Stimulated activated CD8-positive, alpha-beta memory T cell treated with anti-CD3 and anti-CD28 coated beads, Interleukin-4, amount 100 ng/mL, for 1 hour (primary cell): Measurements from ENCODE around the gene STN1.

Experiments used
- DNase-seq, 2 donors: peaks; one replicate each; pipeline ENCODE4 v3.0.0-alpha.2; 2020; ENCODE audit warnings: low read depth in 2 of 2, low spot score in 1 of 2

The STN1 gene

DNA sequence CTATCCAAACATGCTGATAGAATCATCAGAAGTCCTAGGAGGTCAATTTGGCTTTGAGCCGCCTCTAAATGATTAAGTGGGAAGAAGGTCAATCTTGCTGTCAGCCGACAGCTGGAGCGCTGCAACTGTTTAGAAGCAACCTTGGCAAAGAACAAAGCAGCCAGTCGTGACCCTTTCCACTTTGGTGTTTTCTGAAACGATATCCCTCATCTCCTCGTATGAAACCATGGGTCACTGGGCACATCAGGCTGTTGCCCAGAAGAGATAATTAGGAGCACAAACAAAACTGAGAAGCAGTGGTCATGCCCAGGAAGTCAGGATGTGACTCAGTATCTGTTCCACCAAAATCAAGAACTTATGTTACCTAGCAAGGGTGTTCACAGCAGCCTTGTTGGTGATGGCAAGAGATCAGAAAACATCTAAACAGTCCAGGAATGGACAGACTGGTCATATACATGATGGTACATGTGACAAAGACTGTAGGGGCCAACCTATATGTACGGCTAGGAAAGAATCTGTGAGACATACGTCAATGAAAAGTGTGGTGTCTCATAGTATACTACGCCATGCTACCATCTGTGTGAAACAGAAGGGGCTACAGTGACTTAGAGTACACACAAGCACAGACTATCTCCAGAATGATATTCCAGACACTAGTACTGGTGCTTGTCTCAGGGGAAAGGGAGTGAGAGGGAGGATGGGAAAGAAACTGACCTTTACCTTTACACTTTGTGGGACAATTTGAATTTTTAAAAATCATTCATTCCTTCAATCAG, 22.4 kb downstream of the STN1 start:
- no peak for DNase-seq

DNA sequence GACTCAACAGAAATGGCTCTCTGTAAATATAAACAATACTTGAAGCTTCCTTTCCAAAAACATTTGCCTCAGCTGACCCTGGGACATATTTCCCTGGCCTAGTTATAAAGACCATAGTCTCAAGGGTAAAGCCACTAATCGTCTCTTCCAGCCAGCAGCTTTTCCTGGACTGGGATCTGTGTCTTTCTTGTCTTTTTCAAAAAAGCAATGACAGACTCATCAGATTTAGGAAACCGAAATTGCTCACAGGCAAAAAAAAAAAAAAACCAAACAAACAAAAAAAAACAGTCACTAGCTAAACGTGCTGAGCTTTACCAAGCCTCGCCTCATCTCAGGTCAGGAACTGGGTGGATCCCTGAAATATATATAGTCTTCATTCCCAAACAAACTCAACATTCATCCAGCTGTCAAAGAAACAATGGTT, 23.5 kb downstream of the STN1 start:
- DNase-seq: no peak

DNA sequence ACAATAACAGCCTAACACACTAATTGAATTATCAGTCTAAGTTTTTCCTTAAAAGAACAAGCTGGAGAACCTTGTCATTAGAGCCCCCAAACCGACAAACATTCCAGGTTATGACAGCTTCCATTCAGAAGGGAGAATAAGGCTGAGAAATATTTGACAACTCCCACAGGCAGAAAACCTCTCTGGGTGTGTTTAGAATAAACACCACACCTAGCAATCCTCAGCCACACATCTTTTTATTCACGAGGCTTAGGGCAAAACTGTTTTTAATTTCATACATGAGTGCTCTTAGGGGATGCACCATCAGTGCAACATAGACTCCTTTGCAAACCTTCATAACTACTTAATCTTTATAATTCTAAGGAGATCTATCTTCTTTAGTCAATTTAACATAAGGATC, 24.2 kb downstream of the STN1 start:
- no peak for DNase-seq

DNA sequence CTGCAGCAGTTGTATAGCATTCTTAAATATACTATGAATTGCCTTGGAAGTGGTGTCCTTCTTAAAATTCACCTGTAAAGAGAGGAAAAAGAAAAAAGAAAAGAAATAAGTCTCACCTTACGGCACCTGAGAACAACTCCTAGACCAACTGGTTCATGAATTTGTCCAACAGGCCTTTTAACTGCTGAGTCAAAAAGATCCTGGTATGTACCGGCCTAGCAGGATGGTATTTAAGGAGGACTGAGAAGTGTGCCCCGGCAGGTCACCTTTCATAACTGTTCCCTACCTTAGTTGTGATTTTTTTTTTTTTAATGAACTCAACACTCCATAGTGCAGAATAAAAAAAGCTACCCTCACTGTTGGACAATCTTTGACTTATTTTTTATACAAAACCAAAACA, 25.8 kb downstream of the STN1 start:
- no peak for DNase-seq

DNA sequence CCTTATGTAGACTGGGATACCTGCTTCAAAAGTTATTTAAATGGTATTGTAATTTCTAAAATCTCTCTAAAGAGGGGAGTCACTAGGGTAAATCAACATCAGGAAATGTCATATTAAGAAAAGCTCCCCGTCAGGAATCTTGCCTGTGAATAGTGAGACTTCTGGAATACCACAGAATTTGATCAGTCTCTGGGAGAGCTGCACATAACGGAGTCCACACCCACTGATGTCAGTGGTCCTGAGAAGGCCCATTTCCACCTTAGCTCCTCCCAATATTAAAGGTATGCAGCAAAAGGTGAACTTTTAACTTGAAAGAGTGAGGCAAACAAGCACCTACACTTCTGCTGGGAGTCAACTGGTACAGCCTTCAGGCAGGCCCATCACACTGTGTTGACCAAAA, 27.3 kb downstream of the STN1 start:
- DNase-seq: no peak

DNA sequence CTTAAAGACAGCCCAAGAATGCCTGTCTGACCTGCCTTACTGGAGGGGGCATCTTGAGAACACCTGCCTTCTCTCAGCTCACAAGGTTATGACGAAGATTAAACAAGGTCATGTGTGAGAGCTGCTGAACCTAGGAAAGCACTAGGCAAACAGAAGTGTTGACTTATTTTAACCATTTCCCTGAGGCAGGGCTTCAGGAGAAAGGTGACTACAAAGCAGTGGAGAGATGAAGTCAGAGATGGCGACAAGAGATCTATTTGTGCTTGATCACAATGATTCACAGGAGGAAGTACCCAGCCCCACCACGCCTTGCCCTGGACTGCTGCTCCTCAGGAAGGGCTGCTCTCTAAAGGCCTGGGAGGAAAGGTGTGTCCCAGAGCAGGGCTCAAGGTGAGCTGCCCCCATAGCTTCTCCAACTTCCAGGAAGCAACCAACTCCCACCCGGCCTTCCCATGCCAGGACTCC, 27.8 kb downstream of the STN1 start:
- DNase-seq: no peak

DNA sequence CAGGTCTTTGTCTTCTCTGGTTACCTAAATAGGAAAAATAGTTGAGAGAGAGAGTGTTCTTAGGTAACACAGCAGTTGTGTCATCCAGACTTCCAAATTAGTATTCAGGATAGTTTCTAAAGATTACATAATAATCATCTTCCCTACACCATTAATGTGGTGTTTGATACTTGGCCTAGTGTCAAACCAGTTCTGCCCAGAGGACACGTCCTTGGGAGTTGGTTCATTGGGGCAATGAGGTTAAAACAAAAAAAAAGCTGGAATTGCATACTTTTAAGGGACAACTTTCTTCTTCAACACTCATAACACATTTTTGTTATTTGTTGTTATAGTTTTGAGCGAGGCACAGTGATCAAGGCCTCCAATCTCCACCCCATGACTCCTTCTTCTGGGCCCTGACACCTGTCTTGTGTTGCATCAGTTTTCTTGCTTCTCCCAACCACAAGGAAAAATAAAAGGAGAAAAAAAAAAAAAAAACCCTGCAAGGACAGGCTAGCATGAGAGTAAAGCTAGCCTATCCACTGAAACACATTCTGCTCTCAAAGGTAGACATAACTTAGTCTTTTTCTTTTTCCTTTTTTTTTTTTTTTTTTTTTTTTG, 28.8 kb downstream of the STN1 start:
- DNase-seq: no peak

DNA sequence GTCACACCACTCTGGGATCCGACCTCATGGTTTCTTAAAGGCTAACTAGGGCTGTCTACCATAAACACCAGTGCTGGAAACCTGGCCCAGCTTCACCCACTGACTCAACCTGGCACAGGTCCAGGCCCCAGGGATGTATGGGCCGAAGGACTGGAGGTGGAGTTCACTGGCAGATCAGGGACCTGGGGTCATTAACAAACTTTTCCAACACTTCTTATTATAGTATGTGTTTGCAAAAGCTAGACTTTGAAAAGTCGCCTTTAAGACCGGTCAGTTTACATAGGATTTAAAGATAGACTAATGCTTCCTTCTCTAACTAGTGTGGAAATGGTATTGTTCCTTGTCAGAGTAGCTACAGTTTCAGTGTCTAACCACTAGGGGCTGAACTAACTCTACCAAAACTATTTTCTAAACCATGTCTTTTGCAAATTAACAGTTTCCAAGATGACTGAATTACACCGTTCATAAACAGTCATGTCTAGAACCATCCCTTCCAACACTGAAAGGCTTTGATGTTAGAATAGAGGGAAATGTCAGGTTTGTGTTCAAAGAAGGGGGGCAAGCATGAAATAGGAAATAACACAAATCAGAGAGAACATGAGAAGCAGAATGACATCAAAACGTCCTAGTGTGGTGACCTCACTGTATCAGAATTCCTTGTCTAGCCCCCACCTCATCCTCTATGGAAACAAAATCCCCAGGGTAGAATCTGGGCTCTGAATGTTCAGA, 29.7 kb downstream of the STN1 start:
- no peak for DNase-seq

DNA sequence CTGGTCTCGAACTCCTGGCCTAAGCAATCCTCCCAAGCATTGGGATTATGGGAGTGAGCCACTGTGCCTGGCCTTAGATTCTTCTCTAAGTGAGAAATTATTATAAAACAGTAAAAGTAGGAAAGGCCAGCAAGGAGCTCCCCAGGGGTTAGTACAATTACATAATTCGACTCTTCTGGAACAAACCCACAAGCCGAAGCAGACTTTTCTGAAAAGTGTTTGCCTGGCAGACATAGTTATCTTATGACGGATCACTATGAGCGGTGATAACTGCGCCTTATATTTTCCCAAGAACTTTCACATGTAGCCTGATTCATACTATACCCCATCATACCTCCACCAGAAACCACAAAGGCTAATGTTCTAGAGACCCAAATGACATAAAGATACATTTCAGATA, 32.4 kb downstream of the STN1 start:
- DNase-seq: no peak

DNA sequence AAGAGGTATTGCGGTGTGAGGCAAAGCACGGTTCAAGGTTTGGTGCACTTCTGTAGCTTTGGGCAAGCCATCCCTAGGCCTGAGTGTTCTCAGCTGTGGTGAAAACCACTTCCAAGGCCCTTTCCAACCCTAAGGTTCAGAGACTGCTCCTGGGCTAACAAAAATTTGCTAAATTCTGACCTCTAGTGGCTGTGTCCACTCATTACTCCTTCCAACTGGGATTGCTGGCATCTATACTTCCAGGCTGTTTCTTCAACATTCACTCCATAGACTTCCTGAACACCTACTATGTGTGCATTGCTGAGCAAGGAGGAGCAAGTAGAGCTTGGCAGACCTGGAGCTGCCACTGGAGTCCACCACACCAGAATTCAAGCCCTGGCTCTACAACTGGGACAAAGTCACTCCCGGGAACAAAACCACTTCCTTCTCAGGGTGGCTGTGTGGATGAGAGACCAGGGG, 33.3 kb downstream of the STN1 start:
- no peak for DNase-seq

DNA sequence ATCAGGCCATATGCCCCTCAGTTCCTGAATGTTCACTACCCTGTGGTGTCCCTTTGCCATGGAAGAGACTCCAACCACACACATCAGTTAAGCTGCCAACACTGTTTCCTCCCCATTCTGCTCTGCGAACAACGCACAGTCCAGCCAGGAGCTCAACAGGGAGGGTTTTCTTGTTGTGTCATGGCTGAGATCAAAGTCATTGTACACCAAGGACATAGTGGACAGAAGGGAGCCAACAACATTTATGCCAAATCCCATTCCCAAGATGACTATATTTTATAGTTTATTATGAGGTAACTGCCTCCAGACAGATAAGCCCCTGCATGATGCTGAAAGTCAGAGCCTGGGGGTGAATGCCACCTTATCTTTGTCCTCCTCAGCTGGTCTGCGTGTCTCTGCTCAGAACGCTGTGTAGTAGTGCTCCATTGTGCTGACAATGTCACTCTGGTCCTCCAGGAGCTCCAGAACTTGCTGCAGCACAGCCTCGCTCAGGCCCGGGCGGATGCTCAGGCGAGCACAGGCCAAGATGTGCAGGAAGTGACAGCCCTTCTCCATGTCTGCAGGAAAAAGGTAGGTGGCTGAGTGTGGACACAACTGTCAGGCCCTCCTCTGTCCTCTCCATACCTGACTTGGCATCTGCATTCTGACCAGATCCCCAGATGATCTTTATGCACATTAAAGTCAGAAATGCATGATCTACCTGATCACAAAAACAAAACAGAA, 35.5 kb downstream of the STN1 start:
- no peak for DNase-seq

DNA sequence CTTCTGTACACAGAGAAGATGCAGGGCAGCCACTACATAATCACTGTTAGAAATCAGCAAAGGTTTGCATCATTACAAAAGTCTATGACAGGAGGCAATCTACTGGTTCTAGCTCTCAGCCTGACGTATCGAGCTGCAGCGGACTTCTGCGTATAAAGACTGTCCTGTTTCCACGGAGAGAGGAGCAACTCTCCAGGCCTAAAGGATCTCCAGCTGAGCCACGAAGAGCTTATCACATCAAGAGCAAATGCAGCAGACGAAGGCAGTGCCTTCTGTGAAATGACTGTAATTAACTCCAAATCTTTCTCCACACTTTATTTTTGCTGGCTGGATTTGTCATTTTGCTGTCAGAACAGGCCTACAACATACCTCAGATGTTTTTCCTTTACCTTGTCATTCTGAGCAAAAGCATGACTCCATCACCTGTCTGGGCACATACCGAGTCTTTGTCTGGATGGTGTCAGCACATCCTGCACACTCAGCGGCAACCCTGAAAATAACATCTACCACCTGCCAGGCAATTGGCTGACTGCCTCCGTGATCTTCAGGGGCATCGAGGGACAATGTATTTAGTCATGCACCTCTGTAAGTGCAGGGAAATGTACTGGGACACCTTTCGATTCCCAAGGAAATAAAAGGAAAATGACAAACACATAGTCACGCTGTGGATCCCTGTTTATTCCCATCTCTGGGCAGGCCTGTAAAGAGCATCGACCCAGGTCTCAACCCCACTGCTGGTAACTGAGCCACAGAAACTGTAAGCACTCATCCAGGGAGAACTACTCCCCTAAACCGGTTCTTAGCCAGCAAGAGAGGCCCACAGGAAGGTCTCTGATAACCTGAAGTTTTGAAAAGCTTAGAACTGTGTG, 36.3 kb downstream of the STN1 start:
- DNase-seq: no peak

DNA sequence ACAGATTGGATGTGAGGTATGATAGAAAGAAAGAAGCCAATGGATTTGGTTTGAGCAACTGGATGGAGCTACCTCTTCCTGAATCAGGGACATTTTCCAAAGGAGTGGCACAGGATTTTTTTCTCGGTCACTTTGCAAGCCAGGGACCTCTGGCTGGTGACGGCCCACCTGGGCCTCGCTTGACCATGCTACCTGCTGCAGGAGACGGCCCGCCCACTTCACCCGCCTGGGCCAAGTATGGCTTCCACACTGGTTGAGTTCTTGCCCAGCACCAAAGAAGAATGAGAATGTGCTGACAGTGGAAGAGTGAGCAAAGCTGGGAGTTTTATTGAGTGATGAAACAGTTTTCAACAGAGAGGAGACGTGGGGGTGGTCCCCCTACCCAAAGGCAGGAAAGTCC, 38.2 kb downstream of the STN1 start:
- no peak for DNase-seq

DNA sequence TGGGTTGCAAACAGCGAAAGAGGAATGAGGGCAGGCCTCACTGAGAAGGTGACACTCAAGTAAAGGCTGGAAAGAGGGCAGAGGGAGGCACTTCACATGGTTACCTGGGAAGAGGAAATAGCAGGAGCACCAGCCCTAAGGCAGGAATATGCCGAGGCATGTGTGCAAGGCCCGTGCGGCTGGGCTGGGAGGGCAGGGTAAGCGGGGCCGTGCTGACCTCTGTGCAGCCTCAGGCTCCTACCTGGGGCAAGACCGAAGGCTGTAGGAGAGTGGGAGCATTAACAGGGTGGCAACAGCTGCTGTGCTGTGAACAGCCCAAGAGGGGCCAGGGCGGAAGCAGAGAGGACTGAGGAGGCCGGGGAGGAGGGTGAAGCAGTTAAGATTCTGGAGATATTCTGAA, 38.6 kb downstream of the STN1 start:
- no peak for DNase-seq

DNA sequence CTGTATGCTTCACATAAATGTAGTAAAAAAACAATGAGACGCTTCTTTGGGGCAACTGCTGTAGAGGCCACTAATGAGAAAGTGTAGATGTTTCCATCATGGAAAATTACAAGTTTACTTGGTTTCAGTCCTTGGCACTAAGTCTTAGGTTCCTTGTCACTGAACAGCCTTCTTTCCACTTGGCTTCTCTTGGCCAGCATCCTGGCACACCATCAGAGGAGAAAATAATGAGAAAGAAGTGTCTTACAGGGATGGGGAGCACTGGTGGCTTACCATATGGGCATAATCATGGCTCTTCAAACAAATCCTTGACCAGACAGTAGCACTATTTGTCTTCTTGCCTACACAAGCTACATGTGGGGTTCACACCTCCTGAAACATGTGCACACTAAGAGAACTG, 40.1 kb downstream of the STN1 start:
- no peak for DNase-seq

DNA sequence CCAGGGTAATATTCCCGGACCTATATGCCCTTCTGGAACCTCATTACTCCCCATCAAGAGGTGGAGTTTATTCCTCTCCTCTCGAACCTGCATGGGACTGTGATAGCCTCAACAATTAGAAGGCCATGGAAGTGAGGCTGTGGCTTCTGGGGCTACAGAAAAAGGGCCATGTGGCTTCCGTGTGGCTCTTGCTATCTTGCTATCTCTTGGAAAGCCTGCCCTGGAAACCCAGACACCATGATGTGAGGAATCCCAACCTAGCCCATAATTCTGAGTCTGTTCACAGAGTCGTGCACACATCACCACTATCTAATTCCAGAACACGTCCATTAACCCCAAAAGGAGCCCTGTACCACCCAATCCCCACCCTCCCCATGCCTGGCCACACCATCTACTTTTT, 41.8 kb downstream of the STN1 start:
- no peak for DNase-seq

DNA sequence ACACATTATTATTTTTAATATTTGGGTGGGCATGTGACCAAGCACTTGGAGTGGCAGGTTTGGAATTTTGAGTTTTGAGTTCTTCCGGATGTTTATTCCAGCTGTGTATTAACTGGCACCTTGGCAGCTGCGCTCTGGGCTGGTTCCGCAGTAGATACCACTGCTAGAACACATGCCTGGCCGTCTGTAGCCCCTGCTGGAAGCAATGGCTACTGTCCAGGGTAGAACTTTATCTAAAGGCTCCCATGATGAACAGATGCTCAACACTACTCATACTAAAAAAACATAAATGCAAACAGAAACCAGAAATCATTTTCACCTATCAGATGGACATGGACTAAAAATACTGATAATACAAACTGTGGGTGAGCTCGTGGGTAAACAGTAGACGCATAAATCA, 43.3 kb downstream of the STN1 start:
- DNase-seq: no peak

DNA sequence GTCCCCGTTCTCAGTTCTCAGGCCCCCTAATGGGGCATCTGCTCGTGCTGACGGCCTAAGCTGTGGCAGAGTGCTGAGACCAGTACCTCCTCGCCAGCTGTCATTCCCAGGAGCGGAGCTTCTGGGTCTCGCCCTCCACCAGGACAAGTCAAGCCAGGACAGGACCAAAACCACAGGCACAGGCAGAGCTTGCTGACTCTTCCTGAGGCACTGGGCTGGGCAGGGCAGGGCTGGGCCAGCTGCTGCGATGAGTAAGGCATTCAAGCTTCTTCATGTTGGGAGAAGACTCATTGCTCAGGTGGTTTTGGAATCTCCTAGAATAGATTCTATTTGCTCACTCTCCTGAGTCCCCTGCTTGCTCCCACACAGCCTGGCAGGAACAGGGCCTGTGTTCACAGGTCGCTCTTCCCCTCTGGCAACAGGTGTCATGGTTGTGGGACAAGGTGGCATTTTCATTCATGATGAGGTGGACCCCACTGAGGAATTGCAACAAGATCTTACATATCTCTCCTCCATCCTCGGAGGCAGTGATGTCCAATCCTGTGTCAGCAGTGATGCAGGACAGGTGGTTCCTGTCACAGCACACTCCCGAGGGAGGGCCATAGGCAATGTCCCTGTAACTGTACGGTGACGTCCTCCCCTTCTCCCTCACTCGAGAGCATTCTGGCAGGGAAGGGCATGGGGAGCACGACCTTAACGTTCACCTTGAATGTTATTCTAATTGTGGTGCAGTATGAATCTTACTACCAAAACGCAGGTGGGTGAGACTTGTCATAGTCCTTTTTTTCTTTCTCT, 45.6 kb downstream of the STN1 start:
- DNase-seq: no peak

DNA sequence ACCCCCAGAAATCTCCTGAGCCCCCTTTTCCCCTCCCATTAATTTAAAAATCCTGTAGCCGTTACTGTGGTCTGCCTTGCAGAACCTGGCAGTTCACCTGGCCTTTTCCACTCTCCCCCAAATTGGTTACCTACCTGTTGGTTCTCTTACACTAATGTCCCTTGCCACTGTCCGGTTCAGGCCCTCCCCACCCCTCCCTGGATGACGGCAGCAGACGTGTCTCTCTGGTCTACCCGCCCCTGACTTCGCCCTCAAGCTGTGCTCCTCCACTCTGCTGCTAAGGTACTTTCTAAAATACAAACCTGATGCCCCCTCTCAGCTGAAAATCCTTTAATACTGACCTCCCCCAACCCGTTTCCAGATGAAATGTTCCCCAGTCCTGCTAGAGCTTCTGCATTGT, 47.0 kb downstream of the STN1 start:
- no peak for DNase-seq

DNA sequence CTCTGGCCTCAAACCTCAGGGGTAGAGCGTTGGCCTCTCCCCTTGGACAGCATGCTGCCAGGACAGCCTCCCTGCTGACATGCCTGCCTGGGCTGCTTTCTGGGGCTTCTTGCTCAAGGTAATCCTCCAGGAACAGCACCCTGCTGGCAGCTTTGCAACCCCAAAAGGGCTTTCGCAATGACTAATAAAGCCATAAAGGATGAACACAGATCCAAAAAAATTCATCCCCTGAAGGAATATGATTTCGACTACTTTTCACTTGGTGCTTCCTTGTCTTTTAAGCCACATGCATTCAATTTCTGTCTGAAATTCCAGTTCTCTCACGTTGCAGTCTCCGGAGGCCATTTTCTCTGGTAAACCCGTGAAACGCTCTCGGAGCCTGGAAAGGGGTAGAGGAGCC, 47.5 kb downstream of the STN1 start:
- no peak for DNase-seq
